Keratinocyte (primary cell): ENCODE results near the gene GRM7.

Source experiments
- EZH2 ChIP-seq: IDR thresholded peaks from one replicate; pipeline ENCODE4 v1.6.1; 2012; ENCODE audit warnings: inconsistent platforms, mild to moderate bottlenecking, low read length, moderate library complexity
- TF ChIP-seq, protein P1 (sequence below), 3 experiments: IDR thresholded peaks in 1 of 3; conservative IDR thresholded peaks in 1 of 3; optimal IDR thresholded peaks in 1 of 3; 2 replicates in 2 of 3; 3 replicates in 1 of 3; pipeline versions ENCODE3 to v1.5.1; 2011; ENCODE audit warnings: low read length in 3 of 3, mild to moderate bottlenecking in 3 of 3, moderate library complexity in 2 of 3, control low read depth in 1 of 3, inconsistent platforms in 1 of 3; ENCODE audit not compliant: insufficient read depth in 2 of 3; ENCODE audit errors: extremely low read depth in 1 of 3

DNA sequence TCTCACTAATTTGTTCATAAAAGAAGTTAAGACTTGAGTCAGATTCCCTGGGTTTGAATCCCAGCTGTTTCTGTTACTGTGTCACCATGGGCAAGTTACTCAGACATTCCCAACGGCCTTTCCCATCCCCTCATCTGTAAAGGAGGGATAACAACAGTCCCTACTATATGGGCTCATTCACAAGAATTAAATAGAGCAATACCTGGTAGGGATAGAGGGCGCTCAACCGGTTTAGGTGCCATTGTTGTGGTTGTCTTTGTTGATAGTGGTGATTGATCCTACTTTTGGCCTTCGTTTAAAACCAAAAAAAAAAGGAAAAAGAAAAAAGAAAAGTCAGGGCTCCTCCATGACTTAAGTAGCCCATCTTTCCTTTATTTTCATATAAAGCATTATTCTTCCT, 563.1 kb downstream of the GRM7 start:
- TF ChIP-seq, protein P1, sequence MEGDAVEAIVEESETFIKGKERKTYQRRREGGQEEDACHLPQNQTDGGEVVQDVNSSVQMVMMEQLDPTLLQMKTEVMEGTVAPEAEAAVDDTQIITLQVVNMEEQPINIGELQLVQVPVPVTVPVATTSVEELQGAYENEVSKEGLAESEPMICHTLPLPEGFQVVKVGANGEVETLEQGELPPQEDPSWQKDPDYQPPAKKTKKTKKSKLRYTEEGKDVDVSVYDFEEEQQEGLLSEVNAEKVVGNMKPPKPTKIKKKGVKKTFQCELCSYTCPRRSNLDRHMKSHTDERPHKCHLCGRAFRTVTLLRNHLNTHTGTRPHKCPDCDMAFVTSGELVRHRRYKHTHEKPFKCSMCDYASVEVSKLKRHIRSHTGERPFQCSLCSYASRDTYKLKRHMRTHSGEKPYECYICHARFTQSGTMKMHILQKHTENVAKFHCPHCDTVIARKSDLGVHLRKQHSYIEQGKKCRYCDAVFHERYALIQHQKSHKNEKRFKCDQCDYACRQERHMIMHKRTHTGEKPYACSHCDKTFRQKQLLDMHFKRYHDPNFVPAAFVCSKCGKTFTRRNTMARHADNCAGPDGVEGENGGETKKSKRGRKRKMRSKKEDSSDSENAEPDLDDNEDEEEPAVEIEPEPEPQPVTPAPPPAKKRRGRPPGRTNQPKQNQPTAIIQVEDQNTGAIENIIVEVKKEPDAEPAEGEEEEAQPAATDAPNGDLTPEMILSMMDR (optimal IDR thresholded peaks at IDR 0.05 in 1 of 3, IDR thresholded peaks at IDR 0.05 in 1 of 3, conservative IDR thresholded peaks at IDR 0.05 in 1 of 3; ENCODE audit: extremely low read depth in 1 of 3, insufficient read depth in 2 of 3, low read length in 3 of 3) = no peak
- TF ChIP-seq EZH2 = no peak
